ENCODE results near the gene HM13.
A peak's percentile ranks its signal among the peaks of the same experiment; 100 is the strongest.
"Not testable (repeated sequence)": the region's sequence is repeated elsewhere in the genome, so short reads cannot be mapped to it uniquely, and the experiment has no call there.

HM13 gene

GRCh38 chr20:31567380-31567720, 53.1 kb downstream of the HM13 start:
- no peak for DNase-seq (ENCODE audit: low read depth in 2 of 2)

- no peak for DNase-seq (ENCODE audit: low read depth in 2 of 2)
These were observed 53.9 kb downstream of the HM13 start for GRCh38 chr20:31568041-31568731.

GRCh38 chr20:31568773-31569162, 54.5 kb downstream of the HM13 start:
- no peak for DNase-seq (ENCODE audit: low read depth in 2 of 2)

- DNase-seq (ENCODE audit: low read depth in 2 of 2) = peak; percentile 14 to 48
These were observed 55.1 kb downstream of the HM13 start for GRCh38 chr20:31569163-31570020.

GRCh38 chr20:31570021-31570463, 55.8 kb downstream of the HM13 start:
- no peak for DNase-seq (ENCODE audit: low read depth in 2 of 2)

GRCh38 chr20:31570735-31571617, 56.7 kb downstream of the HM13 start:
- no peak for DNase-seq (ENCODE audit: low read depth in 2 of 2)

GRCh38 chr20:31572042-31572700, 57.9 kb downstream of the HM13 start:
- DNase-seq (ENCODE audit: low read depth in 2 of 2) = no peak

GRCh38 chr20:31572701-31573554, 58.7 kb downstream of the HM13 start:
- DNase-seq (ENCODE audit: low read depth in 2 of 2) = peak; percentile 66 to 75

GRCh38 chr20:31573555-31574321, 59.5 kb downstream of the HM13 start:
- no peak for DNase-seq (ENCODE audit: low read depth in 2 of 2)

GRCh38 chr20:31574986-31575385, 60.7 kb downstream of the HM13 start:
- not testable (repeated sequence) for DNase-seq (ENCODE audit: low read depth in 2 of 2)

- DNase-seq (ENCODE audit: low read depth in 2 of 2) = no peak
These were observed 62.5 kb downstream of the HM13 start for GRCh38 chr20:31576751-31577150.

- DNase-seq (ENCODE audit: low read depth in 2 of 2) = no peak
These were observed 63.0 kb downstream of the HM13 start for GRCh38 chr20:31577194-31577593.

GRCh38 chr20:31578448-31579138, 64.4 kb downstream of the HM13 start:
- no peak for DNase-seq (ENCODE audit: low read depth in 2 of 2)

GRCh38 chr20:31579245-31579644, 65.0 kb downstream of the HM13 start:
- no peak for DNase-seq (ENCODE audit: low read depth in 2 of 2)

- not testable (repeated sequence) for DNase-seq (ENCODE audit: low read depth in 2 of 2)
These were observed 65.9 kb downstream of the HM13 start for GRCh38 chr20:31579941-31580651.

- no peak for DNase-seq (ENCODE audit: low read depth in 2 of 2)
These were observed 66.5 kb downstream of the HM13 start for GRCh38 chr20:31580706-31581105.

- no peak for DNase-seq (ENCODE audit: low read depth in 2 of 2)
These were observed 67.1 kb downstream of the HM13 start for GRCh38 chr20:31581391-31581790.

GRCh38 chr20:31587545-31588389, 73.5 kb downstream of the HM13 start:
- DNase-seq (ENCODE audit: low read depth in 2 of 2) = no peak
